Testis (tissue), 3 donors: ENCODE data around the gene PRM2. TPM values are rescaled to one million over a fixed set of nuclear protein-coding genes. Genes with fewer than 3 reads are reported as not detected.

ENCODE experiments used
- microRNA-seq, 2 donors: library from miRNA; unstranded; fragments of <30 nt; microRNA quantifications; one replicate each; pipeline ENCODE4, GENCODE V29; 2016; ENCODE audit warnings: borderline number of aligned reads in 2 of 2, borderline replicate concordance in 1 of 2
- polyA plus RNA-seq: library from polyadenylated mRNA; stranded (reverse); fragments of 350-450 nt; fragmentation: Illumina TruSeq; extraction: RNeasy Lipid Tissue Mini Kit (QIAGEN cat#74804); gene quantifications from one replicate; pipeline ENCODE4 v1.2.3, GENCODE V29; 2014; ENCODE audit warnings: low read depth, low replicate concordance; ENCODE audit not compliant: insufficient read depth
- small RNA-seq, 2 donors: library from RNA; depleted of rRNA; stranded (forward); fragments of <200 nt; gene quantifications; one replicate each; pipeline ENCODE3, GENCODE V24; 2016
- total RNA-seq, 2 donors: library from RNA; depleted of rRNA; stranded (reverse); fragments of >200 nt; gene quantifications; one replicate each; pipeline ENCODE4 v1.2.3, GENCODE V29; 2016

Gene PRM2
- total and polyA plus RNA-seq, 3 donors from 2014 or later: 3,179 to 16,461 (median 12,441) TPM

Small RNA genes within 50 kb of the gene (microRNA-seq; reads per million reads assigned to microRNA genes)
- 0 reads per million in 2 donors for gene MIR548H2

Small RNA genes within 50 kb of the gene (small RNA-seq; reads per million reads assigned to genes)
- gene MIR548H2 (0 to 0.19 reads per million in 2 donors), gene RF00019 (0 reads per million in 2 donors), gene RF00554 (0 reads per million in 2 donors)

Other genes starting within 250 kb of the PRM2 start
- 10 to 100 TPM; 10.7 to 16.8 TPM for gene SOCS1, start 20.3 kb downstream of the PRM2 start, total RNA-seq
- gene SOCS1, start 20.3 kb downstream of the PRM2 start, polyA plus RNA-seq: 3.6 TPM
- gene TNP2, start 7.2 kb downstream of the PRM2 start, total RNA-seq: 10 to 100 TPM; 10.2 to 29.8 TPM
- 38.4 TPM for gene TNP2, start 7.2 kb downstream of the PRM2 start, polyA plus RNA-seq
- gene PRM3, start 2.9 kb downstream of the PRM2 start, total RNA-seq: 100 to 1,000 TPM; 109 to 383 TPM
- gene PRM3, start 2.9 kb downstream of the PRM2 start, polyA plus RNA-seq: 51.1 TPM
- gene PRM1, start 4.8 kb upstream of the PRM2 start, total RNA-seq: over 10,000 TPM in 1 of 2 donors, 1,000 to 10,000 TPM in 1; 7,819 to 32,936 TPM
- 15,171 TPM for gene PRM1, start 4.8 kb upstream of the PRM2 start, polyA plus RNA-seq
- 10 to 100 TPM; 26.7 to 30.6 TPM for gene RMI2, start 69.0 kb upstream of the PRM2 start, total RNA-seq
- 21.5 TPM for gene RMI2, start 69.0 kb upstream of the PRM2 start, polyA plus RNA-seq